ENCODE data around the gene SMIM13.
A peak's percentile ranks its signal among the peaks of the same experiment; 100 is the strongest.
"Not testable (repeated sequence)": the region's sequence is repeated elsewhere in the genome, so short reads cannot be mapped to it uniquely, and the experiment has no call there.

The SMIM13 gene

GRCh38 chr6:11080296-11080695 lies 13.3 kb upstream of the SMIM13 start:
- intact Hi-C loops (cut with DNase I) = no loop called here
- DNase-seq = no peak

GRCh38 chr6:11083491-11083890 lies 10.1 kb upstream of the SMIM13 start:
- intact Hi-C loops (cut with DNase I) = no loop called here
- no peak for DNase-seq

GRCh38 chr6:11083956-11084355 lies 9.7 kb upstream of the SMIM13 start:
- intact Hi-C loops (cut with DNase I) = no loop called here
- DNase-seq = no peak

- DNase-seq = no peak
- intact Hi-C loops (cut with DNase I) = no loop called here
These were observed 7.7 kb upstream of the SMIM13 start for GRCh38 chr6:11085758-11086435.

- intact Hi-C loops (cut with DNase I) = not testable (repeated sequence)
These were observed 6.4 kb upstream of the SMIM13 start for GRCh38 chr6:11087141-11087812.

GRCh38 chr6:11089695-11090094 lies 3.9 kb upstream of the SMIM13 start:
- no peak for DNase-seq
- intact Hi-C loops (cut with DNase I) = no loop called here

More at GRCh38 chr6:11087141-11087812, 6.4 kb upstream of the SMIM13 start:
- DNase-seq = not testable (repeated sequence)

GRCh38 chr6:11091141-11091540 lies 2.5 kb upstream of the SMIM13 start:
- DNase-seq; intact Hi-C loops (cut with DNase I): not testable (repeated sequence)

- DNase-seq = peak in 1 of 10 donors; percentile 11
- intact Hi-C loops (cut with DNase I) = loop anchor here (1.0 kb wide), 1 partner anchor 403 kb away; no protein-coding TSS in a partner anchor
These were observed 812 bp upstream of the SMIM13 start for GRCh38 chr6:11092668-11093375.

GRCh38 chr6:11093376-11093625 lies 333 bp upstream of the SMIM13 start:
- no peak for DNase-seq
- intact Hi-C loops (cut with DNase I) = loop anchor here (1.0 kb wide), 1 partner anchor 403 kb away; no protein-coding TSS in a partner anchor

- DNase-seq = peak in 4 of 10 donors; percentile 15 to 39 (median 32)
- intact Hi-C loops (cut with DNase I) = no loop called here
These were observed 797 bp downstream of the SMIM13 start for GRCh38 chr6:11094411-11094851.

GRCh38 chr6:11094941-11095340 lies 1.3 kb downstream of the SMIM13 start:
- intact Hi-C loops (cut with DNase I) = no loop called here

GRCh38 chr6:11096109-11096508 lies 2.5 kb downstream of the SMIM13 start:
- DNase-seq = peak in 1 of 10 donors; percentile 76
- intact Hi-C loops (cut with DNase I) = no loop called here

More at GRCh38 chr6:11094941-11095340, 1.3 kb downstream of the SMIM13 start:
- no peak for DNase-seq

- intact Hi-C loops (cut with DNase I) = no loop called here
- no peak for DNase-seq
These were observed 3.8 kb downstream of the SMIM13 start for GRCh38 chr6:11097476-11097875.

GRCh38 chr6:11098004-11098403 lies 4.4 kb downstream of the SMIM13 start:
- no peak for DNase-seq
- intact Hi-C loops (cut with DNase I) = no loop called here

GRCh38 chr6:11101417-11101816 lies 7.8 kb downstream of the SMIM13 start:
- intact Hi-C loops (cut with DNase I) = no loop called here

GRCh38 chr6:11103065-11103464 lies 9.4 kb downstream of the SMIM13 start:
- intact Hi-C loops (cut with DNase I) = no loop called here
- no peak for DNase-seq

More at GRCh38 chr6:11101417-11101816, 7.8 kb downstream of the SMIM13 start:
- DNase-seq = no peak

- DNase-seq = no peak
- intact Hi-C loops (cut with DNase I) = no loop called here
These were observed 15.1 kb downstream of the SMIM13 start for GRCh38 chr6:11108726-11109125.

GRCh38 chr6:11110921-11111768 lies 17.5 kb downstream of the SMIM13 start, which contains the start of gene ERVFRD-1:
TSS of gene ERVFRD-1 (minus strand) at chr6:11111725. CDS start at chr6:11105310, 6,415 bp downstream.
- no peak for DNase-seq
- intact Hi-C loops (cut with DNase I) = no loop called here

- no peak for DNase-seq
- intact Hi-C loops (cut with DNase I) = no loop called here
These were observed 18.3 kb downstream of the SMIM13 start for GRCh38 chr6:11111769-11112437.

GRCh38 chr6:11113038-11113437 lies 19.4 kb downstream of the SMIM13 start:
- no peak for DNase-seq
- intact Hi-C loops (cut with DNase I) = no loop called here
